GM21529 (cell line): ENCODE data around the gene DHRS1.
"Not testable (repeated sequence)": the region's sequence is repeated elsewhere in the genome, so short reads cannot be mapped to it uniquely, and the experiment has no call there.

ENCODE experiments used
- ATAC-seq: cut with Tn5 transposase; IDR thresholded peaks from one replicate; pipeline ENCODE4 v1.9.1; 2021; ENCODE audit not compliant: unreplicated experiment

The DHRS1 gene

GRCh38 chr14:24329073-24329663 lies 29.6 kb upstream of the DHRS1 start:
- no peak for ATAC-seq

- ATAC-seq, result not testable (repeated sequence)
Measured at GRCh38 chr14:24327914-24328313, 28.3 kb upstream of the DHRS1 start.

- no peak for ATAC-seq
Measured at GRCh38 chr14:24327303-24327702, 27.7 kb upstream of the DHRS1 start.

GRCh38 chr14:24325963-24326362 lies 26.4 kb upstream of the DHRS1 start:
- ATAC-seq, result no peak

- no peak for ATAC-seq
Measured at GRCh38 chr14:24325041-24325530, 25.5 kb upstream of the DHRS1 start.

- no peak for ATAC-seq
Measured at GRCh38 chr14:24324024-24324423, 24.4 kb upstream of the DHRS1 start.

- ATAC-seq, result no peak
Measured at GRCh38 chr14:24323341-24323740, 23.8 kb upstream of the DHRS1 start.

GRCh38 chr14:24322672-24323071 lies 23.1 kb upstream of the DHRS1 start:
- ATAC-seq, result no peak

GRCh38 chr14:24321212-24321975 lies 21.8 kb upstream of the DHRS1 start:
- no peak for ATAC-seq

- ATAC-seq, result no peak
Measured at GRCh38 chr14:24317141-24317928, 17.8 kb upstream of the DHRS1 start.

GRCh38 chr14:24316597-24316950 lies 17.0 kb upstream of the DHRS1 start:
- ATAC-seq, result no peak

- ATAC-seq, result no peak
Measured at GRCh38 chr14:24315807-24316596, 16.4 kb upstream of the DHRS1 start.

GRCh38 chr14:24315243-24315806 lies 15.7 kb upstream of the DHRS1 start:
- ATAC-seq, result no peak

GRCh38 chr14:24314377-24315193 lies 15.0 kb upstream of the DHRS1 start:
- no peak for ATAC-seq

GRCh38 chr14:24313913-24314312 lies 14.3 kb upstream of the DHRS1 start:
- no peak for ATAC-seq

- ATAC-seq, result no peak
Measured at GRCh38 chr14:24312736-24313507, 13.3 kb upstream of the DHRS1 start.

- no peak for ATAC-seq
Measured at GRCh38 chr14:24311837-24312615, 12.4 kb upstream of the DHRS1 start.
